ENCODE measurements around the gene ALX3. TPM values are rescaled to one million over a fixed set of nuclear protein-coding genes. Genes with fewer than 3 reads are reported as not detected.

The ALX3 gene
- total RNA-seq, 2 donors from 2014 or later = not detected

GRCh38 chr1:110094931-110095654, 24.6 kb upstream of the ALX3 start:
- no peaks in the 10 kb centered on the region for H3K4me1 Mint-ChIP-seq
- no peak overlapping the region for H3K27ac ChIP-seq (ENCODE audit: low read depth, low read length)
- no peak for DNase-seq

DNA sequence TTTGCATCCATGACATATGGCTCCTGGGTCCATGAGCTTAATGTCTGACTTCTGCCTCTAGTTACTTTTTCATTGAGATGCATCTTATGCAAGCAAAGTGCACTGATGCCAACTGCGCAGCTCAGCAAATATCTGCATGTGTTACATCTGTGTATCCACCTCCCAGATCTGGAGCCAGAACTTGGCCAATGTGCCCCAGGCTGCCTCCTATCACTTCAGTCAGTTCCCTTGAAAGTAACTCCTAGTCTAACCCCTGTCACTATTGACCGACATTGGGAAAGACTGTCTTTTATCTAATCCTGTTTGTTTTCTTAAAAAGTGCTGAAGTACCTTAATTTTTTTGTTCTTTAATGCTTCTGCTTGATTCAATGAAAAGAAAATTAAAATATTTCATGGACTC, 22.5 kb upstream of the ALX3 start:
- Histone ChIP-seq H3K27me3 (ENCODE audit: control insufficient read depth, insufficient read depth, low read length, poor library complexity, severe bottlenecking) (peaks cover 48% of the 10 kb centered on the region), H3K4me1 (ENCODE audit: control insufficient read depth, insufficient read depth, low read length) (peaks cover 4% of the 10 kb centered on the region), H3K4me3 (ENCODE audit: low read length) (no peak overlapping the region), H3K9me3 (ENCODE audit: control insufficient read depth, low read length) (no peaks in the 10 kb centered on the region), H3K36me3 (ENCODE audit: control insufficient read depth, insufficient read depth, low read length) (no peaks in the 10 kb centered on the region), H3K27ac (ENCODE audit: low read depth, low read length) (no peak overlapping the region), H3K9ac (ENCODE audit: extremely low read depth, low read length, poor library complexity, severe bottlenecking) (no peak overlapping the region)
- no peaks in the 10 kb centered on the region for H3K36me3 Mint-ChIP-seq (ENCODE audit: low read depth)
- H3K27ac Mint-ChIP-seq = no peak overlapping the region
- no peaks in the 10 kb centered on the region for H3K9me3 Mint-ChIP-seq
- no peak for DNase-seq
- 90 to 100% methylated on average over 1 to 2 of the region's 2 CpGs for WGBS, 2 experiments (ENCODE audit: insufficient coverage in 1 of 2, insufficient read length in 1 of 2)
- H3K4me1 Mint-ChIP-seq = peaks cover 9% of the 10 kb centered on the region
- TF ChIP-seq, protein P1, sequence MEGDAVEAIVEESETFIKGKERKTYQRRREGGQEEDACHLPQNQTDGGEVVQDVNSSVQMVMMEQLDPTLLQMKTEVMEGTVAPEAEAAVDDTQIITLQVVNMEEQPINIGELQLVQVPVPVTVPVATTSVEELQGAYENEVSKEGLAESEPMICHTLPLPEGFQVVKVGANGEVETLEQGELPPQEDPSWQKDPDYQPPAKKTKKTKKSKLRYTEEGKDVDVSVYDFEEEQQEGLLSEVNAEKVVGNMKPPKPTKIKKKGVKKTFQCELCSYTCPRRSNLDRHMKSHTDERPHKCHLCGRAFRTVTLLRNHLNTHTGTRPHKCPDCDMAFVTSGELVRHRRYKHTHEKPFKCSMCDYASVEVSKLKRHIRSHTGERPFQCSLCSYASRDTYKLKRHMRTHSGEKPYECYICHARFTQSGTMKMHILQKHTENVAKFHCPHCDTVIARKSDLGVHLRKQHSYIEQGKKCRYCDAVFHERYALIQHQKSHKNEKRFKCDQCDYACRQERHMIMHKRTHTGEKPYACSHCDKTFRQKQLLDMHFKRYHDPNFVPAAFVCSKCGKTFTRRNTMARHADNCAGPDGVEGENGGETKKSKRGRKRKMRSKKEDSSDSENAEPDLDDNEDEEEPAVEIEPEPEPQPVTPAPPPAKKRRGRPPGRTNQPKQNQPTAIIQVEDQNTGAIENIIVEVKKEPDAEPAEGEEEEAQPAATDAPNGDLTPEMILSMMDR (conservative IDR thresholded peaks at IDR 0.05) = no peak
- H3K4me3 Mint-ChIP-seq = no peak overlapping the region
- peaks cover 47% of the 10 kb centered on the region for H3K27me3 Mint-ChIP-seq (ENCODE audit: insufficient read depth)

More at GRCh38 chr1:110094931-110095654, 24.6 kb upstream of the ALX3 start:
- Histone ChIP-seq H3K9ac (ENCODE audit: extremely low read depth, low read length, poor library complexity, severe bottlenecking) (no peak overlapping the region), H3K27me3 (ENCODE audit: control insufficient read depth, insufficient read depth, low read length, poor library complexity, severe bottlenecking) (peaks cover 40% of the 10 kb centered on the region), H3K4me3 (ENCODE audit: low read length) (no peak overlapping the region), H3K4me1 (ENCODE audit: control insufficient read depth, insufficient read depth, low read length) (no peaks in the 10 kb centered on the region), H3K9me3 (ENCODE audit: control insufficient read depth, low read length) (no peaks in the 10 kb centered on the region), H3K36me3 (ENCODE audit: control insufficient read depth, insufficient read depth, low read length) (no peaks in the 10 kb centered on the region)
- Mint-ChIP-seq H3K27me3 (ENCODE audit: insufficient read depth) (peaks cover 43% of the 10 kb centered on the region), H3K9me3 (no peaks in the 10 kb centered on the region), H3K36me3 (ENCODE audit: low read depth) (no peaks in the 10 kb centered on the region), H3K27ac (no peak overlapping the region), H3K4me3 (no peak overlapping the region)
- TF ChIP-seq, protein P1 (conservative IDR thresholded peaks at IDR 0.05) = no peak
- 40 to 76% methylated on average over 1 to 7 of the region's 7 CpGs for WGBS, 2 experiments (ENCODE audit: insufficient coverage in 1 of 2, insufficient read length in 1 of 2)

DNA sequence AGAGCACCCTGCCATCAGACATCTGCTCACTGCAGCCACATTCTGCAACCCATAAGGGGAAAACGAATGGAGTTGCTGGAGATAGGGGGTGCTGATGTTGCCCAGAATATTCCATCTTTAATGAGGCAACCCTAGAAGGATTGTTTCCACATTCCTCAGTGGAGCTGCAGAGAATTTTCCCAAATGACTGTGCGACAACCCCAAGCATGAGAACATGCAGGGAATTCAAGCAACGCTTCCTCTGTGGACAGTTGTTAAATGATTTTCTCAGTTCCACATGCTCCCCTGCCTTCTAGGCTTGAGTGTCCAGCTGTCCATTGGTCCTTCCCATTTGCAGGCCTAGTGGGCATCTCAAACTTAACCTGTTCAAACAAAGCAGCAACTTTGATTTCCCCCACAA, 21.3 kb upstream of the ALX3 start:
- H3K27me3 ChIP-seq (ENCODE audit: control insufficient read depth, insufficient read depth, low read length, poor library complexity, severe bottlenecking) = peaks cover 60% of the 10 kb centered on the region
- H3K27me3 Mint-ChIP-seq (ENCODE audit: insufficient read depth) = peaks cover 59% of the 10 kb centered on the region
- WGBS, 2 experiments (ENCODE audit: insufficient coverage in 1 of 2, insufficient read length in 1 of 2) = 82 to 87% methylated on average over 3 of the region's 3 CpGs

More for the DNA sequence above, 21.3 kb upstream of the ALX3 start:
- Mint-ChIP-seq H3K36me3 (ENCODE audit: low read depth) (no peaks in the 10 kb centered on the region), H3K9me3 (no peaks in the 10 kb centered on the region), H3K27ac (no peak overlapping the region), H3K4me3 (no peak overlapping the region), H3K4me1 (peaks cover 9% of the 10 kb centered on the region)
- DNase-seq = no peak
- Histone ChIP-seq H3K27ac (ENCODE audit: low read depth, low read length) (no peak overlapping the region), H3K36me3 (ENCODE audit: control insufficient read depth, insufficient read depth, low read length) (no peaks in the 10 kb centered on the region), H3K4me1 (ENCODE audit: control insufficient read depth, insufficient read depth, low read length) (peaks cover 4% of the 10 kb centered on the region), H3K9me3 (ENCODE audit: control insufficient read depth, low read length) (no peaks in the 10 kb centered on the region), H3K9ac (ENCODE audit: extremely low read depth, low read length, poor library complexity, severe bottlenecking) (no peak overlapping the region), H3K4me3 (ENCODE audit: low read length) (no peak overlapping the region)
- TF ChIP-seq, protein P1 (conservative IDR thresholded peaks at IDR 0.05) = no peak

Data from endodermal cell (in vitro differentiated cells).